Hypothalamus (tissue), 51 donors: Measurements from ENCODE around the gene SNPH.
A peak's percentile ranks its signal among the peaks of the same experiment; 100 is the strongest.

Source experiments
- DNase-seq, 51 donors: peaks; one replicate each; lab custom pipeline; 2025; lab: John Stamatoyannopoulos, UW

SNPH gene

GRCh38 chr20:1302685-1303541 is 36.8 kb downstream of the SNPH start:
- peak in 1 of 51 donors; percentile 27 for DNase-seq

GRCh38 chr20:1304710-1305515 is 38.8 kb downstream of the SNPH start:
- DNase-seq = no peak

- no peak for DNase-seq
These were observed 39.6 kb downstream of the SNPH start for GRCh38 chr20:1305712-1306111.

- DNase-seq = no peak
These were observed 40.4 kb downstream of the SNPH start for GRCh38 chr20:1306316-1307135.

- no peak for DNase-seq
These were observed 41.1 kb downstream of the SNPH start for GRCh38 chr20:1307171-1307570.

- DNase-seq = no peak
These were observed 41.5 kb downstream of the SNPH start for GRCh38 chr20:1307571-1307971.

- DNase-seq = no peak
These were observed 42.1 kb downstream of the SNPH start for GRCh38 chr20:1308067-1308701.

GRCh38 chr20:1308702-1309095 is 42.6 kb downstream of the SNPH start:
- DNase-seq = peak in 1 of 51 donors; percentile 14

GRCh38 chr20:1309439-1309847 is 43.3 kb downstream of the SNPH start:
- DNase-seq = peak in 6 of 51 donors; percentile 16 to 37 (median 31)

GRCh38 chr20:1310071-1310470 is 44.0 kb downstream of the SNPH start:
- peak in 15 of 51 donors; percentile 13 to 57 (median 23) for DNase-seq

GRCh38 chr20:1310506-1311190 is 44.6 kb downstream of the SNPH start:
- no peak for DNase-seq

- no peak for DNase-seq
These were observed 46.2 kb downstream of the SNPH start for GRCh38 chr20:1312308-1312707.

- no peak for DNase-seq
These were observed 46.8 kb downstream of the SNPH start for GRCh38 chr20:1312904-1313235.

- DNase-seq = peak; percentile 11 to 83 (median 60)
These were observed 47.3 kb downstream of the SNPH start for GRCh38 chr20:1313236-1313964.

- no peak for DNase-seq
These were observed 49.7 kb downstream of the SNPH start for GRCh38 chr20:1315804-1316203.

GRCh38 chr20:1317545-1318255 is 51.6 kb downstream of the SNPH start:
- DNase-seq = no peak

- DNase-seq = no peak
These were observed 53.0 kb downstream of the SNPH start for GRCh38 chr20:1319051-1319450.

GRCh38 chr20:1319462-1319861 is 53.4 kb downstream of the SNPH start:
- DNase-seq = no peak

GRCh38 chr20:1320016-1320415 is 53.9 kb downstream of the SNPH start:
- no peak for DNase-seq
